ENCODE results near the gene HDAC1.
"Not testable (repeated sequence)": the region's sequence is repeated elsewhere in the genome, so short reads cannot be mapped to it uniquely, and the experiment has no call there.

HDAC1 gene

DNA sequence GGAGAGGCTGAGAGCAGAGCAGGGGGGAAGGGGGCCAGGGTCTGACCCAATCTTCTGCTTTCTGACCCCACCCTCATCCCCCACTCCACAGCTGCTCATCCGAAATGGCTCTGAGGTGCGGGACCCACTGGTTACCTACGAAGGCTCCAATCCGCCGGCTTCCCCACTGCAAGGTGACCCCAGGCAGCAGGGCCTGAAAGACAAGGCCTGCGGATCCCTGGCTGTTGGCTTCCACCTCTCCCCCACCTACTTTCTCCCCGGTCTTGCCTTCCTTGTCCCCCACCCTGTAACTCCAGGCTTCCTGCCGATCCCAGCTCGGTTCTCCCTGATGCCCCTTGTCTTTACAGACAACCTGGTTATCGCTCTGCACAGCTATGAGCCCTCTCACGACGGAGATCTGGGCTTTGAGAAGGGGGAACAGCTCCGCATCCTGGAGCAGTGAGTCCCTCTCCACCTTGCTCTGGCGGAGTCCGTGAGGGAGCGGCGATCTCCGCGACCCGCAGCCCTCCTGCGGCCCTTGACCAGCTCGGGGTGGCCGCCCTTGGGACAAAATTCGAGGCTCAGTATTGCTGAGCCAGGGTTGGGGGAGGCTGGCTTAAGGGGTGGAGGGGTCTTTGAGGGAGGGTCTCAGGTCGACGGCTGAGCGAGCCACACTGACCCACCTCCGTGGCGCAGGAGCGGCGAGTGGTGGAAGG lies 17.1 kb upstream of the HDAC1 start:
- DNase-seq (ENCODE audit: low read depth), result no peak

DNA sequence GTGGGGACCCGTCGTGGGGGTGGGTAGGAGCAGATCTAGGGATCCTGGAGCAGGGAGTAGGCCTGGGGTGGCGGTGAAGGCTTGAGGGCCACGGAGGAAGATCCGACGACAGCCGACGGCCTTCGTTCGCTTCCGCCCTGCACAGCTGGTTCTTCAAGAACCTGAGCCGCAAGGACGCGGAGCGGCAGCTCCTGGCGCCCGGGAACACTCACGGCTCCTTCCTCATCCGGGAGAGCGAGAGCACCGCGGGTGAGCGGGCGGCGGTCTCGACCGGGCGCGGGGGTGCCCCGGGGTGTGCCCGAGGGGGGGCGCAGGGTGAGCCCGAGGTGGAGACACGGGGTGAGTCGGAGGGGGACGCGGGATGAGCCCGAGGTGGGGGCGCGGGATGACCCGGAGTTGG lies 16.5 kb upstream of the HDAC1 start:
- DNase-seq (ENCODE audit: low read depth), result no peak

DNA sequence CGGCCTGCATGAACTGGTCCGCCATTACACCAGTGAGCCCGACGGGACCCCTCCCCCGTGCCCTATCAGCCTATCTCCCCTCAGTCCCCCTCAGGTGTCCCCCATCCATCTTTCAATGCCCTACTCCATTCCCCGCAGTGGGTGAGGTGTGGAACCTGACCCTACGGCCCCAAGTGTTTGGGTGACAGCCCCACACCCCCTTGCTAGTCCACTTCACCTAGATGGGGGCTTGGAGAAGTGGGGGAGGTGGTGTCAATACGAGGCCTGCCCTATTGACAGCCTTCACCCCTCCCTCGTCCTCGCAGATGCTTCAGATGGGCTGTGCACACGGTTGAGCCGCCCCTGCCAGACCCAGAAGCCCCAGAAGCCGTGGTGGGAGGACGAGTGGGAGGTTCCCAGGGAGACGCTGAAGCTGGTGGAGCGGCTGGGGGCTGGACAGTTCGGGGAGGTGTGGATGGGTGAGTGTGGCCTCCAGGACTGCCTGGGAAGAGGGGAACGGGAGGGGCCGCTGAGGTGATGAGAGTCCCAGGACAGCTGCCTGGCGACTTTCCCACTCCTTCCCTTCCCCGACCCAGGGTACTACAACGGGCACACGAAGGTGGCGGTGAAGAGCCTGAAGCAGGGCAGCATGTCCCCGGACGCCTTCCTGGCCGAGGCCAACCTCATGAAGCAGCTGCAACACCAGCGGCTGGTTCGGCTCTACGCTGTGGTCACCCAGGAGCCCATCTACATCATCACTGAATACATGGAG lies 15.7 kb upstream of the HDAC1 start:
- DNase-seq (ENCODE audit: low read depth), result no peak

DNA sequence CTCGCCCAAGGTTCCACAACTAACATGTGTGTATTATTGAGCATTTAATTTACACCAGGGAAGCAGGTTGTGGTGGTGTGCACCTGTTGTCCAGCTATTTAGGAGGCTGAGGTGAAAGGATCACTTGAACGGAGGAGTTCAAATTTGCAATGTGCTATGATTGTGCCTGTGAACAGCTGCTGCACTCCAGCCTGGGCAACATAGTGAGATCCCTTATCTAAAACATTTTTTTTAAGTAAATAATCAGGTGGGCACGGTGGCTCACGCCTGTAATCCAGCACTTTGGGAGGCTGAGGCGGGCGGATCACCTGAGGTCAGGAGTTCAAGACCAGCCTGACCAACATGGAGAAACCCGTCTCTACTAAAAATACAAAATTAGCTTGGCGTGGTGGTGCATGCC lies 7.1 kb upstream of the HDAC1 start:
- DNase-seq (ENCODE audit: low read depth), result not testable (repeated sequence)

DNA sequence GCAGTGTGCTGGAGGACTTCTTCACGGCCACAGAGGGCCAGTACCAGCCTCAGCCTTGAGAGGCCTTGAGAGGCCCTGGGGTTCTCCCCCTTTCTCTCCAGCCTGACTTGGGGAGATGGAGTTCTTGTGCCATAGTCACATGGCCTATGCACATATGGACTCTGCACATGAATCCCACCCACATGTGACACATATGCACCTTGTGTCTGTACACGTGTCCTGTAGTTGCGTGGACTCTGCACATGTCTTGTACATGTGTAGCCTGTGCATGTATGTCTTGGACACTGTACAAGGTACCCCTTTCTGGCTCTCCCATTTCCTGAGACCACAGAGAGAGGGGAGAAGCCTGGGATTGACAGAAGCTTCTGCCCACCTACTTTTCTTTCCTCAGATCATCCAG lies 6.2 kb upstream of the HDAC1 start:
- no peak for DNase-seq (ENCODE audit: low read depth)

DNA sequence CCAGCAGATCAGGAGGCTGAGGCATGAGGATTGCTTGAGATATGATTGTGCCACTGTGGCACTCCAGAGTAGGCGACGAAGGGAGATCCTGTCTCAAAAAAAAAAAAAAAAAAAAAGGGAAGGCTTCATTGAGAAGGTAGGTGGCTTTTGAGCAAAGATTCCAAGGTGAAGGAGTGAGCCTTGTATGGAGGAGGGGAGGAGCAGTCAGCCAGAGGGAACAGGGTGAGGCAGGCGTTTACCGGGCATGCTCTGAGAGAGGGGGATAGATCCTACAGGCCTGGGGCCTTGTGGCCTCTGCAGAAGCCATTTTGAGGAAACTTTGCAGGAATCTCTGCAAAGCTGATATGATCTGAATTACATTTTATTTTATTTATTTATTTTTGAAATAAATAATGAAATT lies 5.1 kb upstream of the HDAC1 start:
- DNase-seq (ENCODE audit: low read depth), result no peak

DNA sequence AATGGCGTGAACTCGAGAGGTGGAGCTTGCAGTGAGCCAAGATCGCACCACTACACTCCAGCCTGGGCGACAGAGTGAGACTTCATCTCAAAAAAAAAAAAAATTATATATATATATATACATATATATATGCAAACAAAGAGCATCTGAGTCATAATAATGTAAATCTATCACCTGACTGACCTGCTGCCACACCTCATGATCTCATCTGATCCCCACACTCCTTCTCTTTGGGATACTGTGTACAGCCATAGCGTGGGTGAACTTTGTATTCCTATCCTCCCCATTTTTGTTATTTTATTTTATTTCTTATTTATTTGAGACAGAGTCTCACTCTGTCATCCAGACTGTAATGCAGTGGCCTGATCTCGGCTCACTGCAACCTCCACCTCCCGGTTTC lies 2.6 kb upstream of the HDAC1 start:
- DNase-seq (ENCODE audit: low read depth), result no peak

DNA sequence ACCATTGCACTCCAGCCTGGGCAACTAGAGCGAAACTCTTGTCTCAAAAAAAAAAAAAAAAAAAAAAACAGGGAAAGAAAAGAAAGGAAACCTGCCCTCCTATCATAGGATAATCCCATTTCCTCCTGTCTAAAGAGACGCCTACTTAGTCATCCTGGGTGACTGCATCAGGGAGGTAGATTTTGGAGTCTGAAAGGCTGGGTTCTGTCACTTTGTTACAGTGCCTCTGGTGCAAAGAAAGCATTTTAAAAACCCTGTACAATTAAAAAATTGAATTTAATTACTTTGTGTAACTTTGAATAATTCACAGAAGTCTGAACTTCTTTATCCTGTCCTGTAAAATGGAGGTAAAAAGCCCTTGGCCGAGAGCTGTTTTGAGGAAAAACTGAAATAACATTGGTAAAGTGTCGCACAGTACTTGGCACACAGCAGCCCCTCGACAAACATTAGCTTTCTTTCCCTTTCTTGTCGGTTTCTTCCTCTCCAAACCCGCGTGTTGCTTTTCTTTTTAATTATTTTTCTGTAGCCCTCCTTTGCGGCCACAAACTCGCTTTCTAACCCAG lies 657 bp upstream of the HDAC1 start:
- peak; percentile 24 for DNase-seq (ENCODE audit: low read depth)

DNA sequence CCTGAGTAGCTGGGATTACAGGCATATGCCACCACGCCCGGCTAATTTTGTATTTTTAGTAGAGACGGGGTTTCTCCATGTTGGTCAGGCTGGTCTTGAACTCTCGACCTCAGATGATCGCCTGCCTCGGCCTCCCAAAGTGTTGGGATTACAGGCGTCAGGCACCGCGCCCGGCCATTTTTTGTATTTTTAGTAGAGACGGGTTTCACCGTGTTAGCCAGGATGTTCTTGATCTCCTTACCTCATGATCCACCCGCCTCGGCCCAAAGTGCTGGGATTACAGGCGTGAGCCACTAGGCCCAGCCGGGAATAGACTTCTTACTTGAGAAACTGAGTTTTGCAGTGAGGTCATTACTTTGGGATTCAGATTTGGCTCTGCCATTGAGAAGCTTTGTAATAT lies 6.3 kb downstream of the HDAC1 start:
- not testable (repeated sequence) for DNase-seq (ENCODE audit: low read depth)

DNA sequence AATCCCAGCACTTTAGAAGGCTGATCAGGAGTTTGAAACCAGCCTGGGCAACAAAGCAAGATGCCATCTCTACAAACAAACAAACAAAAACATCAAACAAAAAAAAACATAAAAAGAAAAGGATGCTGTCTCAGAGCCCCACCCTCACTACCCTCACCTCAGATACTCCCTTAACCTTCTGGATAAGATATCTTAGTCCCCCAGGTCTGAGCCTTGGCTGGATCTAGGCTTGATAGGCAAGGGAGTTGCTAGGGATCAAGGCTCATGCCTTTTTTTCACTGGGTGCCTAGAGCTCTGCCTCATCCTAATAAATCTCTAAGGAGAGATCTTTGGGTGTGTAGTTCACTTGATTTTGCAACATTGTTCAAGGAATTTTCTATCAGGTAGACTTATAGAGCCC lies 7.4 kb downstream of the HDAC1 start:
- DNase-seq (ENCODE audit: low read depth), result no peak

DNA sequence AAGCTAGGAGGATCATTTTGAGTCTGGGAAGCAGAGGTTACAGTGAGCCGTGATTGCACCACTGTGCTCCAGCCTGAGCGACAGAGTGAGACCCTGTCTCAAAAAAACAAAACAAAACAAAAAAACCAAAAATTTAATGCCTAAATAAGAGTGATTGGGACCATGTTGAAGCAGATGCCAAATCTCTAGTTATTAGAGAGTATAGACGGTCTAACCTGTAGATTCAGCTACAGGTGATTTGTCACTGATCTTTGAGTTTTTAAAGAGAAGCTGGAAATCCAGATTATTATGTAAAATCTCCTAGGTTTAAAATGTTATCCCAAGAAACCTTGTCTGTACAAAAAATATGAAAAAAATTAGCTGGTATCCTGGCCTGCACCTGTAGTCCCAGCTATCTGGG lies 11.5 kb downstream of the HDAC1 start:
- DNase-seq (ENCODE audit: low read depth), result no peak

DNA sequence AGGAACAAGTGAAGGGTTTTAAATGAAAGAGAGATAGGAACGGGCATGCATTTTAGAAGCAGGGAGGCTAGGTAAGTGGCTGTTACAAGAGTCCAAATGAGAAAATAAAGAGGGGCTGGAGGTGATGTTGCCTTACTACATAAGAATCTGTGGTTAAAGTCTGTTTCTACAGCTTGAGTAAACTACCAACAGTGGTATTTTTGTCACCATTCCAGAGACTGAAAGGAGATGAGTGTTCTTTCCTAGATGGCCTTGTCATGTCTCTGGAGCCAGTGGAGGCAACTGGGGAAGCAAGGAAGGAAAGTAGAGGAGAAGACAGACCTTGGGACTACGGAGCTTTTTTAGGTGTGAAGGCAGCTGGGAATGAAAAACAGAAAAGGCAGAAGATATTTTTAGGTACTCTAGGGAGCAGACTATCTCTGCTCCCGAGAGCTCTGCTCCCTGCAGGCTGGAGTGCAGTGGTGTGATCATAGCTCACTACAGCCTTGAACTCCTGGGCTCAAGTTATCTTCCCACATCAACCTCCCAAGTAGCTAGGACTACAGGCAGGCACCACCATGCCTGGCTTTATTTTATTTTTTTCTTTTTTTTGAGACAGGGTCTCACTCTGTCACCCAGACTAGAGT lies 12.2 kb downstream of the HDAC1 start:
- no peak for DNase-seq (ENCODE audit: low read depth)

DNA sequence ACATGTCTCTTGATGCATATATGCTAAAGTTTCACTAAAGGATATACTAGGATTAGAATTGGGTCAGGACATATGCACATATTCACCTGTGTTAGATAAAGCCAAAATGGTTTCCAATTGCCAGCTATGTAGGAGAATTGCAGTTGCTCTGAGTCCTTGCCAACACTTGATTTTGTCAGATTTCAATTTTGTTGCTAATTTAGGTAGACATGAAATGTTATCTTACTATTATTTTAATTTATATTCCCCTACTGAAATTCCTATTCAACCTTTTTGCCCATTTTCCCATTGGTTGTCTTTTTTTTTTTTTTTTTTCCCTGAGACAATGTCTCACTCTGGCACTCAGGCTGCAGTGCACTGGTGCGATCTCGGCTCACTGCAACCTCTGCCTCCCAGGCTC lies 13.4 kb downstream of the HDAC1 start:
- DNase-seq (ENCODE audit: low read depth), result no peak

DNA sequence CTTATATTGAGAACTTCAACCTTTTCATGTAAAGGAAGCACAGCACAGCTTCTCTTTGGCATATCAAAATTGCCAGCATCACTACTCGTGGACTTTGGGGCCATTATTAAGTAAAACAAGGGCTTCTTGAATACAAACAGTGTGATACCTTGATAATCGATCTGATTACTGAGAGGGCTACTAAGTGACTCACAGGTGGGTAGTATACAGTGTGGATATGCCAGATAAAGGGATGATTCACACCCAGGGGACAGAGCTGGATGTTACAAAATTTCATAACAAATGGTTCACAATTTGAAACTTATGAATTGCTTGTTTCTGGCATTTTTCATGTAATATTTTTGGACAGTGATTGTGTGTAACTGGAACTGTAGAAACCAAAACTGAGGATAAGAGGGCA lies 15.4 kb downstream of the HDAC1 start:
- no peak for DNase-seq (ENCODE audit: low read depth)

DNA sequence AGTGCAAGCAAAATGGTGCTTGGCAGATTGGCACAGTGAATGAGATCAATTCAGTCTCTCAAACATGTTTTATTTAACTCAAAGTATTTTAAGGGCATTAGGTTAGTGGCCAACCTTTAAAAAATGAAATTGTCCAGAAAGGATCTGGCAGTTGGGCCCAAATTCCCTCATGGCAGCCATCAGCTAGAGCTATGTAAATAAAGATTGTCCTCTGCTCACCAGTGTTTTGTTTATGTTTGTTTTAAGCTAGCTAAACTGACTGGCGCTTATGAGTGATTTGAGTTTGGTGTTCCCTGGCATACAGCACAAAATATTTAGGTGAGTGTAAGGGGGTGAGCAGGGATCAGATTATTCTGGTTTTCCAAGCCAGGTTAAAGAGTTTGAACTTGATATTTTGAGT lies 18.1 kb downstream of the HDAC1 start:
- DNase-seq (ENCODE audit: low read depth), result no peak

DNA sequence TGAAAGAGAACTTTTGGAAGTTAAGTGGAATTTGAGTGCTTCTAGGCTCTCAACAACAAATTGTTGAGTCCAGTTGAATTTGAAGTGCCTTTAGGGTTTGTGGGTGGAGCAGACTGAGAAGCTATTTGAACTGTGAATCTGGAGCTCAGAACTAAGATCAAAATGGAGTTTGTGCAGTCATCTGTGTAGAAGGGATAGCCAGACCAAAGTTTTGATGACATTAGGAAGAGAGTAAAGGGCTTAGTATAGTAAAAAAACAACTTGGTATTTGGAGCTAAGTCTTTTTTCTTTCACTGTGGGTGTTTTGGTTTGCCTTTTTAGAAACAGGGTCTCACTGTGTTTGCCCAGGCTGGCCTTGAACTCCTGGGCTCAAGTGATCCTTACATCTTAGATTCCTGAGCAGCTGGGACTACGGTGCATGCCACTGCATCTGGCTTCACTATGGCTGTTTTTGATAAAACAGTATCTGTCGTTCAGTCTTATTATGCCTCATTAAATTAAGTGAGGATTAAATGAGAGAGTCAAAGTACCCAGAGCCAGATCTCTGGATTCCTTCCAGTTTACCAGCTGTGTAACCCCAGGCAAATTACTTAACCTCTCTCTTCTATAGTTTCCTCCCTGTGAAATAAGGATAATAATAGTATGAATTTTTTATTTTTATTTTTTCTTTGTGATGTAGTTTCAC lies 20.0 kb downstream of the HDAC1 start:
- DNase-seq (ENCODE audit: low read depth), result no peak

DNA sequence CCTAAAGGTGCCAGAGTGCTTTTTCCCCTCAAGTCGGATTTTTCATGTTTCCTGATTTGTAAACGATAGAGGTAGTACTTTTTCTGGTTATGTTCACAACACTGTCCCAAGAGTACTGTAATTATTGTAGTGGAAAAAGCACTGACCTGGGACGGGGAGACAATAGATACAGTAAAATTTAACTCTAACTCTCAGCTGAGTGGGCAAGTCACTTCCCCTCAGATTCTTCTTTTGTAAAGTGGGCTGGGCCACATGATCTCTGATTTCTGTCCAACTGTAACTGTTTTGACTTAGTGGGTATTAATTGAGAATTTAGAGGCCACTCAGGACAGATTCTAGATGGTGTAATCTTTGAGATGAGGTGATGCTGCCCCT lies 25.0 kb downstream of the HDAC1 start:
- no peak for DNase-seq (ENCODE audit: low read depth)

DNA sequence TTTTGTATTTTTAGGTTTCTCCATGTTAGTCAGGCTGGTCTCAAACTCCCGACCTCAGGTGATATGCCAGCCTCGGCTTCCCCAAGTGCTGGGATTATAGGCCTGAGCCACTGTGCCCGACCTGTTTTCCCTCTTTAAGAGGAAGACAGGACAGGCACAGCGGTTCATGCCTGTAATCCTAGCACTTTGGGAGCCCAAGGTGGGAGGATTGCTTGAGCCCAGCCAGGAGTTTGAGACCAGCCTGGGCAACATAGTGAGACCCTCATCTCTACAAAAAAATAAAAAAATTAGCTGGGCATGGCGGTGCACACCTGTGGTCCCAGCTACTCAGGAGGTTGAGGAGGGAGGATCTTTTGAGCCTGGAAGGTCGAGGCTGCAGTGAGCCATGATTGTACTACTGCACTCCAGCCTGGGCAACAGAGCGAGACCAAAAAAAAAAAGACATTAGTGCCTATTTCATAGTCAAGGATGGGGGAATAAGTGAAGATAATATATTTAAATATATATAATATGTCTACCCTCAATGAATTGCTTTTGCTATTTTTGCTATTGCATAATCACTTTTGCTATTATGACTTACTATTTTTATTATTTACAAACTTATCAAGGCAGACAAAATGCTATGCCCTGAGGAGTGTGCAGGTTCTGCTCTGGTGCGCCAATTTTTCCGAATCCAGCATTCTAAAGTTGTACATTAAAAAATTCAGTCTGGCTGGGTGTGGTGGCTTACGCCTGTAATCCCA lies 26.4 kb downstream of the HDAC1 start:
- no peak for DNase-seq (ENCODE audit: low read depth)

DNA sequence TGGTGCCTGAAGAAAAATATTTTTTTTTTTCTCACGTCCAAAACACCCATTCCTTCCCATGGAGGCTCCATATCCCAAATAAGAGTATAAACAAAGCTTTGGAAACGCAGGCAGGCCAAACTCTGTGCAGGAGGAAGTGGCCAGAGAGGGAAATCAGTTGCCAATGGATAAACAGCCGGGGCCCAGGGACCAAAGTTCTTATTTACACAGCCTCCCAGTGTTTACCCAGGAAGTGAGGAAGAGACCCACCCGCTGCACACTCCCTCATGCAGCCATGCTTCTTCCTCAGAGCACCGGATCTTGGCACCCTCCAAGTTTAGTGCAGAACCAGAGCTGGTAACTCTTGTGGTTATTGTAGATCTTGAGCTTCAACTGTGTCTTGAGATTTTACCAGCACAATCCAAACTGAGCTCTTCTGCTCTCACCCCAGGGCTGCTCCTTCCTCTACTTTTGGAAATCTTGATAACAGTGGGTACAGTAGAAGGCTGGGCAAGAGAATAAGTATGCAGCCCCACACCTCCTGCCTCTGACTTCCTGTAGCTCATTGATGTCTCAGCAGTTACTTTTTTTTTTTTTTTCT lies 29.9 kb downstream of the HDAC1 start:
- no peak for DNase-seq (ENCODE audit: low read depth)

DNA sequence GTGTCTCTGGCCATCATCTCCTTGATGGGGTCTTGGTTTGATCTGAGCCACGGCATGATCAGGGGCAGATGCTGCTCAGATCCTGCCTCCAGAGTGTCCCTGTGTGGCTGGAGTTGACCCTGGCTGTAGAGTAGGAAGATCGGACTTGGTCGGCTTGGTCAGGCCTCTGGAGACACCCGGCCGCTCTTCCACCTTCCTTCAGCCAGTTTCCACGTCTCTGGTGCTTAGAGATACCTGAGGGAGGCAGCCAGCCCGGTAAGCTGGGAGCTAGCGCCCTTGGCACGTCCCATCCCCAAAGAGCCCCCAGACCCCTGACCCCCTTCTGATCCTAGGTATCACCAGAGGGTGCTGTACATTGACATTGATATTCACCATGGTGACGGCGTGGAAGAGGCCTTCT lies 35.3 kb downstream of the HDAC1 start:
- DNase-seq (ENCODE audit: low read depth), result no peak

DNA sequence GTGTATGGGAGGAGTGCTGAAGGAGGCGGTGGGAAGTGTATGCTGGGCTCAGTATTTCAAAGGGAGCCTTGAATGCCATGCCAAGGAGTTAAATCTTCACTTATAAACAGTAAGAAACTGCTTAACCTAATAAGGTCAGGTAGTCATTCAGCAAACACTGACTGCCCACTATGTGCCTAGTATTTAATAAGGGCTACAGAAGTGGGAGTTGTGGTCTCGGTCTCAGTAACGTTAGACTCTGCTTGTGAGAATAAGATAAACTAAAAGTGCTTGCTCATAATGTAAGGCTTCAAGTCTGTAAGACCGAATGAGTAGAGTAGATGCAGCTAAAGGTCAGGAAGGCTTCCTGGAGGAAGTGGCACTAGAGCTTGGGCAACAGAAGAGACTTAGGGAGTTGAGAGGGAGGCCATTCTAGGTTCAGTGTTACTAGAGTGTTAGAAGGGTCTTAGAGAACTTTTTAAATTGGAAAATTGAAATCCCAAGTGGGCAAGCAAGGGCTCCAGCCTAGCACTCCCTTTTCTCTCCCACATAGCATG lies 38.1 kb downstream of the HDAC1 start:
- no peak for DNase-seq (ENCODE audit: low read depth)
